Heart left ventricle (tissue), 16 donors: Measurements from ENCODE around the gene HID1. TPM values are rescaled to one million over a fixed set of nuclear protein-coding genes. Genes with fewer than 3 reads are reported as not detected.

ENCODE experiments used
- ATAC-seq, 4 donors: fragments of 200-7000 bp; cut with Tn5 transposase; one replicate each; pipeline ENCODE4 v1.9.1; 2020 to 2022; ENCODE audit warnings: moderate library complexity in 4 of 4, mild to moderate bottlenecking in 3 of 4, moderate number of reproducible peaks in 1 of 4
- DNase-seq, 5 donors: peaks; one replicate each; pipeline ENCODE4 v3.0.0-alpha.2; 2020
- H3K27ac ChIP-seq, 12 donors: fragments of 200-600 bp; sonication (generic) in 4 of 12; one replicate each; pipeline versions ENCODE4 v1.5.0 to v1.8.0; 2016 to 2022; ENCODE audit warnings: mild to moderate bottlenecking in 2 of 12
- H3K27me3 ChIP-seq, 9 donors: fragments of 200-600 bp; sonication (generic) in 2 of 9; one replicate each; pipeline versions ENCODE4 v1.5.1 to v1.8.0; 2016 to 2022; ENCODE audit warnings: mild to moderate bottlenecking in 3 of 9
- H3K36me3 ChIP-seq, 9 donors: fragments of 200-600 bp; sonication (generic) in 2 of 9; one replicate each; pipeline versions ENCODE4 v1.5.0 to v1.8.0; 2018 to 2022; ENCODE audit warnings: mild to moderate bottlenecking in 2 of 9
- H3K4me1 ChIP-seq, 12 donors: fragments of 200-600 bp; sonication (generic) in 4 of 12; one replicate each; pipeline versions ENCODE4 v1.5.0 to v1.8.0; 2016 to 2022; ENCODE audit warnings: mild to moderate bottlenecking in 3 of 12
- H3K4me3 ChIP-seq, 12 donors: fragments of 200-600 bp; sonication (generic) in 4 of 12; one replicate each; pipeline versions ENCODE4 v1.5.0 to v1.8.0; 2017 to 2022; ENCODE audit warnings: mild to moderate bottlenecking in 9 of 12, moderate library complexity in 4 of 12
- H3K9me3 ChIP-seq, 12 donors: fragments of 200-600 bp; sonication (generic) in 4 of 12; one replicate each; pipeline versions ENCODE4 v1.5.0 to v1.8.0; 2016 to 2022; ENCODE audit warnings: mild to moderate bottlenecking in 1 of 12
- CTCF ChIP-seq, 12 donors: fragments of 200-600 bp; sonication (generic) in 4 of 12; IDR thresholded peaks; one replicate each; pipeline versions ENCODE4 v1.5.0 to v1.8.0; 2018 to 2022; ENCODE audit warnings: antibody characterized with exemption in 12 of 12, mild to moderate bottlenecking in 5 of 12
- POLR2A ChIP-seq, 2 donors: fragments of 450-650 bp; IDR thresholded peaks; one replicate each; pipeline ENCODE4 v1.6.1; 2017; ENCODE audit warnings: antibody characterized with exemption in 2 of 2, mild to moderate bottlenecking in 2 of 2, moderate library complexity in 2 of 2
- WGBS, 4 donors: extraction: QIAGEN DNeasy Blood & Tissue Kit in 2 of 4; methylation state at CpG; one replicate each; pipeline versions ENCODE4 v1.1.5 to v1.1.7; 2013 to 2018; 5-methylcytosine and 5-hydroxymethylcytosine counted together
- intact Hi-C, 10 donors: fragments of 100-400 bp; cut with DNase I; formaldehyde crosslinking; loops; one replicate each; pipeline versions ENCODE4 v1.11.1 to v1.14.2; 2022
- polyA plus RNA-seq, 2 donors: library from polyadenylated mRNA; stranded (reverse); fragments of 200-250 nt; gene quantifications; one replicate each; pipeline ENCODE4 v1.2.3, GENCODE V29; 2013
- total RNA-seq, 9 donors: library from RNA; depleted of rRNA in 2 of 9; stranded (reverse); fragments of >200 nt in 2 of 9; fragmentation: NEBNext Ultra II Directional in 3 of 9; extraction: Animal tissue kit (Norgen Biotek cat#: 25700) in 3 of 9; gene quantifications; one replicate each; pipeline versions ENCODE4 v1.1.0 to v1.2.4, GENCODE V29; 2016 to 2023
- donor health status: ischemic (EF 13 %, LVEDD 7.1; RV severe dilation, severe dysfunction).
- donor health status: healthy with polysubstance abuse.
- donor health status: DM: no; HTN: yes; CAD: no.
- donor health status: DM: no; HTN: no; CAD: no.
- donor health status: ischemic (EF 25% LVEDD 6.9; RV normal size, moderate dysfunction).
- donor health status: ischemic (EF 25% LVEDD 5.7; RV mildly dilated, moderate dysfunction).
- donor health status: healthy.
- donor health status: DM: yes; HTN: yes; CAD: no.
- donor health status: ischemic (EF 35%, LVEDD 5.7; RV mildly dilated, moderate dysfunction).
- donor health status: nonischemic (EF 11% LVEDD 7.7; RV severe dilation, severe dysfunction).
- donor health status: DM: yes; HTN: yes; CAD: no.
- donor health status: PGD.
- donor health status: ischemic (EF 29% LVEDD 5.4; RV normal size, mild dysfunction).
- donor health status: nonischemic (EF 23%, LVEDD 6.1; RV moderate dilation, normal function).

Gene HID1
- total and polyA plus RNA-seq, 11 donors, result 5.7 to 15.7 (median 9.8) TPM

GRCh38 chr17:74962622-74963394, 9.8 kb downstream of the HID1 start:
- H3K27me3 ChIP-seq, result peaks cover 0 to 3% (median 0%) of the 10 kb centered on the region in 9 donors
- intact Hi-C loops, result loop anchor here in 9 of 10 donors (5.0 to 10.0 kb wide), 8 partner anchors 49 to 244 kb away; partner anchors contain the start of genes MRPL58 (in 6 of the 9), ATP5PD (in 1 of the 9), KCTD2 (in 1 of the 9) and NUP85 (in 1 of the 9)
- ATAC-seq (no peak), DNase-seq (peak in 1 of 5 donors; percentile 43)
- 87 to 93% (median 88%) methylated on average over 7 to 18 of the region's 18 CpGs for WGBS, 4 donors
- no peaks in the 10 kb centered on the region for H3K9me3 ChIP-seq
- no peak for TF ChIP-seq CTCF (IDR thresholded peaks at IDR 0.05)
- TF ChIP-seq POLR2A (IDR thresholded peaks at IDR 0.05), result no peak
- no peak overlapping the region for H3K27ac ChIP-seq
- H3K36me3 ChIP-seq, result peaks cover 0 to 3% (median 0%) of the 10 kb centered on the region in 9 donors
- H3K4me1 ChIP-seq, result peaks cover 0 to 6% (median 0%) of the 10 kb centered on the region in 12 donors
- H3K4me3 ChIP-seq, result no peak overlapping the region

GRCh38 chr17:74961657-74962350, 10.8 kb downstream of the HID1 start:
- 22 to 55% (median 45%) methylated on average over 12 to 23 of the region's 23 CpGs for WGBS, 4 donors
- intact Hi-C loops, result loop anchor here (1.0 to 10.0 kb wide), 12 partner anchors 50 to 245 kb away; partner anchors contain the start of genes MRPL58 (in 7 of the 10), ATP5PD (in 1 of the 10), KCTD2 (in 1 of the 10) and NUP85 (in 1 of the 10)
- Histone ChIP-seq H3K27ac (no peak overlapping the region), H3K9me3 (no peaks in the 10 kb centered on the region), H3K4me3 (no peak overlapping the region), H3K36me3 (peaks cover 0 to 7% (median 0%) of the 10 kb centered on the region in 9 donors), H3K27me3 (peaks cover 0 to 5% (median 0%) of the 10 kb centered on the region in 9 donors), H3K4me1 (peaks cover 0 to 6% (median 0%) of the 10 kb centered on the region in 12 donors)
- TF ChIP-seq POLR2A (IDR thresholded peaks at IDR 0.05) (no peak), CTCF (IDR thresholded peaks at IDR 0.05) (peak; percentile 67 to 89 (median 80))
- peak; percentile 88 to 91 (median 89) for DNase-seq
- ATAC-seq, result peak; percentile 78 to 91 (median 86)

- no peak overlapping the region for H3K27ac ChIP-seq
- intact Hi-C loops, result loop anchor here (1.0 to 10.0 kb wide), 12 partner anchors 52 to 247 kb away; partner anchors contain the start of genes MRPL58 (in 7 of the 10), ATP5PD (in 1 of the 10), KCTD2 (in 1 of the 10) and NUP85 (in 1 of the 10)
- H3K36me3 ChIP-seq, result peaks cover 0 to 8% (median 0%) of the 10 kb centered on the region in 9 donors
- 54 to 70% (median 62%) methylated on average over 16 to 19 of the region's 19 CpGs for WGBS, 4 donors
- H3K4me3 ChIP-seq, result no peak overlapping the region
- peak in 4 of 12 donors; percentile 7 to 40 (median 22) for TF ChIP-seq CTCF (IDR thresholded peaks at IDR 0.05)
- TF ChIP-seq POLR2A (IDR thresholded peaks at IDR 0.05), result no peak
- no peaks in the 10 kb centered on the region for H3K9me3 ChIP-seq
- ATAC-seq (peak in 3 of 4 donors; percentile 3 to 10 (median 6)), DNase-seq (no peak)
- H3K4me1 ChIP-seq, result peaks cover 0 to 6% (median 0%) of the 10 kb centered on the region in 12 donors
- H3K27me3 ChIP-seq, result peaks cover 0 to 5% (median 0%) of the 10 kb centered on the region in 9 donors
Observed at GRCh38 chr17:74960570-74961342, 11.8 kb downstream of the HID1 start.
